ENCODE results near the gene TEX26.

The TEX26 gene

GRCh38 chr13:30932481-30933353, at the start of gene TEX26:
TSS of gene TEX26 (plus strand) at chr13:30932656. CDS start at chr13:30932716, 60 bp downstream.
- DNase-seq (ENCODE audit: extremely low read depth in 1 of 2, low read depth in 1 of 2), result no peak

DNA sequence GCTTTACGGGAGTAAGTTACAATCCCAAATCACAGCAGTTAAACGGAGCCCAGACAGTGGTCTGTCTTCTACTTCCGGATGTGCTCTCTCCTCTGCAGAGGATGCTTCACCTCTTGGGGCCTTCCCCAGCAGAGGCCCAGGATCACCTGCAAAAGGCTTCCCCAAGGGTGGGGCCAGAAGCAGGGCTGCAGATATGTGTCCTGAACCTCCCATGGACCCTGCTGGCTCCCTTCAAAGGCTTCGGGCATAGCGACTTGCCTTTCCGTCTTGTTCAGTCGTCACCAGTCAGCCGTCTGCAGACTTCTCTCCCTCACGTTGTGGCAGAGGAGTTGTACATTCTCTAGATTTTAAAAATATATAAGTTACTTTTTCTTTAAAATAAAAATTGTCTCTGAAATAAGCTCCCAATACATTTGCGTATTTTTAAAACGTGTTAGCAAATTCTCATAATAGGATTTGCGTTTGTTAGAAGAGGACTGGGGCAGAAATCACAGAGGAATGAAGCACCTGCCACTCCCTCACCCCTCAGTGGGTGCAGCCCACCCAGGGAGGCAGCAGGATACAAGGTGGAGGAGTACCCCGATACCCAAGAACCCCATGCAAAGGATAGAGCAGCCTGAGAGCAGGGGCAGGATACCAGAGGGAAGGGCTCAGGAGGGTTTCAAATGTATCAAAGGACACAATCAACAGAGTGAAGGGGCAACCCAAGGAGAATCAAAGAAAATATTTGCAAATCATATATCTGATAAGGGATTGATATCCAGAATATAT, 49.3 kb upstream of the TEX26 start:
- no peak for DNase-seq (ENCODE audit: extremely low read depth in 1 of 2, low read depth in 1 of 2)

DNA sequence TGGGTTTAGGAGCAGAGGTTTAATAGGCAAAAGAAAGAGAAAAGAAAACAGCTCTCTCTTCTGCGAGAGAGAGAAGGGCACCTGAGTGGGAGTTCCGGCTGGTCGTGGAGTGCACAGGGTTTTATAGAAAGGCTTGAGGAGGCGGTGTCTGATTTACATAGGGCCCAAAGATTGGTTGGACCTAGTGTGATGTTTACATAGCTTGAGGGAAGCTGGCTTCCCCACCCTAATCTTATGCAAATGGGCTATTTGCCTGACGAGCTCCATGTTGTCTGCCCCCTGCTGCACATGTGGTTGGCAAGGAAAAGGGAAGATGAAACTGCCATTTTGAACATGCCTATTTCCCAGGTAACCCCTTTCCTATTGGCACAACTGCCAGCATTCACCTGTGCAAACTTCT, 47.9 kb upstream of the TEX26 start:
- DNase-seq (ENCODE audit: extremely low read depth in 1 of 2, low read depth in 1 of 2), result no peak

GRCh38 chr13:30889196-30889690, 43.2 kb upstream of the TEX26 start:
- no peak for DNase-seq (ENCODE audit: extremely low read depth in 1 of 2, low read depth in 1 of 2)

- DNase-seq (ENCODE audit: extremely low read depth in 1 of 2, low read depth in 1 of 2), result no peak
These were observed 39.5 kb upstream of the TEX26 start for GRCh38 chr13:30892966-30893365.

- DNase-seq (ENCODE audit: extremely low read depth in 1 of 2, low read depth in 1 of 2), result no peak
These were observed 36.7 kb upstream of the TEX26 start for GRCh38 chr13:30895773-30896172.

DNA sequence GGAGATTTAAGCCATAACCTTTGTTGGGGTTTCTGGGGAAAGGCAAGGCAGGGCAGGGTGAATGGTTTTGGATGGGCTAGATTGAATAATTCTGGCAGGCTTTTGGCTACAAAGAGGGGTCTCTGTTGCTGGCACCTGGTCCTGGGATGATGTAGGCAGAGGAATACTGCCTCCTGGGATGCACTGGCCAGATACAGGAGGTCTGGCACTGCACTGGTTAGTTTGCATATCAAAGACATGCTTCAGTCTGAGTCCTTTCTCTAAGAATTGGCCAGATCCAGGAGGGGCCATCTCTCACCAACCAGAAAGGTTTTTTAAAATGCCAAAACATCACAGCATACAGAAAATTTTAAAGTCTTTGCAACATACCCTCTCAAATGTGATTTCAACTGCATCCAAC, 34.4 kb upstream of the TEX26 start:
- DNase-seq (ENCODE audit: extremely low read depth in 1 of 2, low read depth in 1 of 2), result no peak

GRCh38 chr13:30898678-30899241, 33.7 kb upstream of the TEX26 start:
- peak in 1 of 2 donors; percentile 17 for DNase-seq (ENCODE audit: extremely low read depth in 1 of 2, low read depth in 1 of 2)

DNA sequence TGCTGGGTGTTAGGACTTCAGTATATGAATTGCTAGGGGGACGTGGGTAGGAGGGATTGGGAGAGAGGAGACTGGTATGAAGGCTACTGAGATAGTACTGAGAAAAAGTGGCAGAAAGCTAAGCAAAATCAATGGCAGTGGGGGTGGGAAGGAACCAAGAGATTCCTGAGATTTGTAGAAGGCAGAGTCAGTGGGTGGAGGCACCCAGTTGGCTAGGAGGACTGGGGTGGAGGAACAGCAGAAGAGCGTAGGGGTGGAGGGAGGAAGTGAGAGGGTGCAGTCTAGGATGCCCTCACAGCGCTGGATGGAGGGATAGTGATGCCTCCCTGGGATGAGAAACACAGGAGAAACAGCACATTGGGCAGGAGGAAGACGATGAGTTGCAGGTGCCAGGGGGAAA, 32.0 kb upstream of the TEX26 start:
- no peak for DNase-seq (ENCODE audit: extremely low read depth in 1 of 2, low read depth in 1 of 2)

DNA sequence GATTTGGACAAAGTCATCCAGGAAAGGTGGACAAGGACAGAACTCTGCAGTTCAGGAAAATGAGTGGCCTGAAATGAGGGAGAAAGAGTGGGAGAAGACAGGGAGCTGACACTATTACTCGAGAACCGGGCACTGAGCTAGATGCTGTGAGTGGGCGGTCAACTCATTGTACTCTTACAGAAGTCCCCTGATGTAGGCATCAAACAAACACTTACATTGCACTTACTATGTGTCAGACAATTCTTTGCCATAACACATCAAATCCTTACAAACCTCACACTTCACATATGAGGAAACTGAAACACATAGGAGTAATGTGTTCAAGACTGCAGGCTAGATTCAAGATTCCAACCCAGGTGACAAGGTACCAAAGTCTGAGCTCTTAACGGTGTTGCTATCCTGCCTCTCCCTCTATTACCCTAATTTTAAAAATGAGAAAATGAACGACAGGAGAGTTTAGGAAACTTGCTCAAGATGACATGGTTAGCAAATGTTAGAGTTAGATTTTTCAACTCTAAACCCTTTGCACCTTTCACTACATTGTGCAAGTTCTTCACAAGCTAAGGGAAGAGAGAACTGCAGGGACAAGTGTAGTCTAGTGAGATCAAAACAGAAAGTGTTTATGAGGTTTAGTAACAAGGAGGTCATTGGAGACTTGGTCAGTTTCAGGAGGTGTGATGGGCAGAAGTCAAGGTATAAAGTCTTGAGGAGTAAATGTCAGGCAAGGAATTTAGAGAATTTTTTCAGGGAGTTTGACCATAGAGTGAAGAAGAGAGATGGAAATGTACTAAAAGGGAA, 31.3 kb upstream of the TEX26 start:
- DNase-seq (ENCODE audit: extremely low read depth in 1 of 2, low read depth in 1 of 2), result no peak

DNA sequence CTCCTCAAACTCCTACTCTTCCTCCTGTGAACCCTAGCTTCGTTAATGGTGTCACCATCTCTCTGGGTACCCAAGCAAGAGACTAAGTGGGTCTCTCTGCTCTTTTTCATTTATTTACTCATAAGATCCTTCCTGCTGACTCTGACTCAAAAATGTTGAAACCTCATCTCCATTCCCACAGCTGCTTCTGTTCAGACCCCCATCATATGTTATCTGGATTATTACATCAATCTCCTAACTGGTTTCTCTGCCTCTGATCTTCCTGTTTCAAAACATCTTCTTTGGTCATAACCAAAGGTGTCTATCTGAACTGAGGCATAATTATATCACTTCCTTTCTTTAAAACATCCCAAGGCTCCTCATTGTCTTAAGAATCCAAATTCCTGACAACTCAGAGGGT, 28.4 kb upstream of the TEX26 start:
- DNase-seq (ENCODE audit: extremely low read depth in 1 of 2, low read depth in 1 of 2), result no peak

- no peak for DNase-seq (ENCODE audit: extremely low read depth in 1 of 2, low read depth in 1 of 2)
These were observed 26.5 kb upstream of the TEX26 start, which contains the start of gene MEDAG for GRCh38 chr13:30905932-30906383. TSS of gene MEDAG (plus strand) at chr13:30906271. CDS start at chr13:30906516, 245 bp downstream.

DNA sequence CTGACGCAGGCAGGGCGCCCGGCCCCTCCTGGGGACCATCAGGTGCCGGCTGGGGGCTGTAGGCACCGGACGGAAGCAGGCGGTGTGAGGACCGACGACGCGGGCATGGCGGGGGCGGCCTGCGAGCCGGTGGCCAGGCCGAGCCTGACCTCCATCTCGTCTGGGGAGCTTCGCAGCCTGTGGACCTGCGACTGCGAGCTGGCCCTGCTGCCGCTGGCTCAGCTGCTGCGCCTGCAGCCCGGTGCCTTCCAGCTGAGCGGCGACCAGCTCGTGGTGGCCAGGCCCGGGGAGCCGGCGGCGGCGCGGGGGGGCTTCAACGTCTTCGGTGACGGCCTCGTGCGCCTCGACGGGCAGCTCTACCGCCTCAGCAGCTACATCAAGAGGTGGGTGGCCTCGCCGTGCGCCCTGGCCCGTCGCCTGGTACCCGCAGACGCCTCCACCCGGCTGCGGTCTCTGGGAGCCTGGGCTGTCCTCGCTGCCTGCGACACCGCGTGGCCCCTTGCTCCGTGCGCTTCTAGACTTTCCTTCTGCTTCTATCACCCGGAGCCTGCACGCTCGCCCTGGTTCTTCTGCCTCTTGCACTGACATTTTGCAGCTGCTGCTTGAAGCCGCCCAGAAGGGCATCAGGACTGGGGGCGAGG, 25.9 kb upstream of the TEX26 start:
- DNase-seq (ENCODE audit: extremely low read depth in 1 of 2, low read depth in 1 of 2), result no peak

DNA sequence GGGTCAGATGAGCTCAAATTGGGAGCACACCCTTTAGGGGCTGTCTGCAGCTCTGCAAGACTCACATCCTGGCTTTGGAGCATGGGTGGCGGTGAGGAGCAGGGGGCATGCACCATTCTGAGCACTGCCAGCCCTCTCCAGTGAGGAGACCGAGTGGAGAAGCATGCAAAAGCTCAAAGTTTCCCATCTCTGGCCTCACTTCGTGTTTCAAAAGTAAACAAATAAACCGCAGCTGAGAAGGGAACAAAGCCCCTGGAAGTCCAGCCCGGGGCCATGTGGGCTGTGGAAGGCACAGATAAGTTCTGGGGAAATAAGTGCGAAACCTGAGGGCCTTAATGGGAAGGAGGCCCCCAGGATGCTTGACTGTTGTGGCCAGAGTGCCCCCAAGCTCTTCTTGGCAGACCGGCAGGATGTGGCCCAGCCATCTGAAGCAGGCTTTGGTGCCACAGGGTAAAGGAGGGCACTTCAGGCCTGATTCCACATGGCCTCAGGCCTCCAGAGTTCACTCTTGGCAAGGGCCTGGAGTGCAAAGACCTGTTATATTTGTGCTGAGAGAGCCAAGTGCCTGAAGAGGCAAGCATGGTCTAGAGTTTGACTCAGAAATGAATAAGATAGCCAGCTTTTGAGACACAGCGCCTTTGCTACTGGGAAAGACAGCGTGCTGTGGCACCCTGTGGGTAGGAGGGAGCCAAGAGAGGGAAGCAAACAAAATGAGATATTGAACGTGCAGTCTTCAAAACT, 25.2 kb upstream of the TEX26 start:
- DNase-seq (ENCODE audit: extremely low read depth in 1 of 2, low read depth in 1 of 2), result no peak

GRCh38 chr13:30908416-30908980, 24.0 kb upstream of the TEX26 start:
- DNase-seq (ENCODE audit: extremely low read depth in 1 of 2, low read depth in 1 of 2), result no peak

GRCh38 chr13:30910676-30911075, 21.8 kb upstream of the TEX26 start:
- DNase-seq (ENCODE audit: extremely low read depth in 1 of 2, low read depth in 1 of 2), result no peak

DNA sequence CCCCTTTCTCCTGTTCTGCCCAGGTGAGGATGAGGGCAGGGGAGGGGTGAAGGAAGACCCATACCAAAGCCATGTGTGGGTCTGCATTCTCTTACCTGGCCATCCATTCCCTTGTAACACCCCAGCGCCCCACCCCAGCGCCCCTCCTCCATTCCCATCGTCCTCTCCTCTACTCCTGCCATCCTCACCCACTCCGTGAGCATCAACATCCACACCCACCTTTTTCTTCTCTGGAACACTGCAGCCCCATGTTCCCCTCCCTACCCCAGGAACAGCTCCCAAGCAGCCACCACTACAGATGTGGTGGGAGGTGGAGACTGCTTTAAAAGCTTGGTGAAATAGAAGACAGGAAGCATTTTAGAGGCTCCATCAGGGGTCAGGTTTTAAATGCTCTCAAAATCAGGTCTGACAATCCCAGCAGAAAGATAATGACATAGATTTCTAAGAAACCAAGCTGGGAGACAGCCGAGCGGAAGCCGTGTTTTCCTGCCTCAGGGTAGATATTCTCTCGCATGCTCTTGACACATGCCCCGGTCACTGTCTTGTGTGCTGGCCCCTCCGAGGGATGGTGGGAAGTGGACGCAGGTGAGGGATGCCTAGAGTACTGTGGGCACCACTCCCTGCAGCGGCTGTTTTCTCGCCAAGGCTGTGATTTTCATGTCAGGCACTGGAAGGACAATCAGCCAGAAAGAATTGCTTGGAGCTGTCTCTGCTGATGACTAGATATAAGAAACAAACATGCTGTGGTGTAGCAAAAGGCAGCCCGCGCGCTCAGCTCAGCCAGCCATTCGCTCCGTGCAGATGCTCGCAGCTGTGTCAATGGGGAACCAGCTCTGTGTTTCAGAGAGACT, 16.5 kb upstream of the TEX26 start:
- DNase-seq (ENCODE audit: extremely low read depth in 1 of 2, low read depth in 1 of 2), result no peak

GRCh38 chr13:30916991-30917390, 15.5 kb upstream of the TEX26 start:
- no peak for DNase-seq (ENCODE audit: extremely low read depth in 1 of 2, low read depth in 1 of 2)
